ENCODE results near the gene LAPTM5. TPM values are rescaled to one million over a fixed set of nuclear protein-coding genes. Genes with fewer than 3 reads are reported as not detected.

The LAPTM5 gene
- total RNA-seq, 1 donor from 2014 or later, result 424 TPM

GRCh38 chr1:30742963-30743559, 14.5 kb downstream of the LAPTM5 start:
- Histone ChIP-seq H3K4me3 (no peak overlapping the region), H3K4me1 (peaks cover 43% of the 10 kb centered on the region), H3K36me3 (peaks cover 16% of the 10 kb centered on the region), H3K27ac (no peak overlapping the region), H3K9me3 (no peaks in the 10 kb centered on the region), H3K27me3 (no peaks in the 10 kb centered on the region)
- DNase-seq (no peak), ATAC-seq (no peak)
- TF ChIP-seq CTCF (IDR thresholded peaks at IDR 0.05), result no peak
- intact Hi-C loops (cut with DNase I), result no loop called here

- peaks cover 37% of the 10 kb centered on the region for H3K4me1 ChIP-seq
- ATAC-seq (no peak), DNase-seq (no peak)
- H3K4me3 ChIP-seq, result no peak overlapping the region
- H3K27ac ChIP-seq, result no peak overlapping the region
- H3K9me3 ChIP-seq, result no peaks in the 10 kb centered on the region
- TF ChIP-seq CTCF (IDR thresholded peaks at IDR 0.05), result no peak
- no peaks in the 10 kb centered on the region for H3K27me3 ChIP-seq
- H3K36me3 ChIP-seq, result peaks cover 23% of the 10 kb centered on the region
- intact Hi-C loops (cut with DNase I), result no loop called here
These were observed 15.1 kb downstream of the LAPTM5 start for GRCh38 chr1:30742300-30742962.

- Histone ChIP-seq H3K4me3 (no peak overlapping the region), H3K27ac (peak overlapping the region; percentile 11), H3K27me3 (no peaks in the 10 kb centered on the region), H3K9me3 (no peaks in the 10 kb centered on the region), H3K36me3 (peaks cover 33% of the 10 kb centered on the region), H3K4me1 (peaks cover 26% of the 10 kb centered on the region)
- DNase-seq, result no peak
- TF ChIP-seq CTCF (IDR thresholded peaks at IDR 0.05), result no peak
- ATAC-seq, result no peak
- intact Hi-C loops (cut with DNase I), result no loop called here
These were observed 16.2 kb downstream of the LAPTM5 start for GRCh38 chr1:30741239-30741894.

- ATAC-seq, result no peak
These were observed 17.0 kb downstream of the LAPTM5 start for GRCh38 chr1:30740251-30741238.

More at GRCh38 chr1:30740251-30741238, 17.0 kb downstream of the LAPTM5 start:
- intact Hi-C loops (cut with DNase I), result no loop called here
- no peak for DNase-seq
- H3K4me3 ChIP-seq, result no peak overlapping the region
- H3K27me3 ChIP-seq, result no peaks in the 10 kb centered on the region
- no peaks in the 10 kb centered on the region for H3K9me3 ChIP-seq
- no peak overlapping the region for H3K27ac ChIP-seq
- H3K4me1 ChIP-seq, result peaks cover 18% of the 10 kb centered on the region
- peaks cover 41% of the 10 kb centered on the region for H3K36me3 ChIP-seq
- TF ChIP-seq CTCF (IDR thresholded peaks at IDR 0.05), result no peak
